HG02571 (cell line): ENCODE data around the gene CTSE.

Experiments
- ATAC-seq: cut with Tn5 transposase; IDR thresholded peaks from one replicate; pipeline ENCODE4 v1.9.1; 2021; ENCODE audit warnings: mild to moderate bottlenecking, moderate library complexity; ENCODE audit not compliant: unreplicated experiment

The CTSE gene

DNA sequence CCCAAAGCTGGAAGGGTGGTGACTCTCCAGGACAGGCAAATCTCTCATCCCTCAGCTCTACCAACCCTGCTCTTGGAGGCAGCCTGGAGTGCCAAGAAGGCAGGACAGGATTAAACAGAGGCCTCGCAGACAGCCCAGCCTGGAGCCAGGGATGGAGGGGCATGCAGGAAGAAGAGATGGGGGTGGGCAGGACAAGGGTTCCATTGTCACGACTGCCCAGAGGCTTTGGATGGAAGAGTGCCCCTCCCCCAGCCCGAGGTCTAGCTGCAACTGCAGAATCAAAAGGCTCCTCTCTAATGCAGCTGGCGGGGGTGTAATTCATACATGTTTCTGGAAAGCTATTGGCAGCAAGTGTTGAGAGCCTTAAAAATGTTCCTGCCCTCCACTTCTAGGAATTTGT, 29.3 kb downstream of the CTSE start:
- ATAC-seq, result no peak

- ATAC-seq, result no peak
Measured at GRCh38 chr1:205993068-205993467, 30.6 kb downstream of the CTSE start.

- ATAC-seq, result no peak
Measured at GRCh38 chr1:205992218-205992882, 31.3 kb downstream of the CTSE start.

GRCh38 chr1:205991237-205991636, 32.5 kb downstream of the CTSE start:
- no peak for ATAC-seq

DNA sequence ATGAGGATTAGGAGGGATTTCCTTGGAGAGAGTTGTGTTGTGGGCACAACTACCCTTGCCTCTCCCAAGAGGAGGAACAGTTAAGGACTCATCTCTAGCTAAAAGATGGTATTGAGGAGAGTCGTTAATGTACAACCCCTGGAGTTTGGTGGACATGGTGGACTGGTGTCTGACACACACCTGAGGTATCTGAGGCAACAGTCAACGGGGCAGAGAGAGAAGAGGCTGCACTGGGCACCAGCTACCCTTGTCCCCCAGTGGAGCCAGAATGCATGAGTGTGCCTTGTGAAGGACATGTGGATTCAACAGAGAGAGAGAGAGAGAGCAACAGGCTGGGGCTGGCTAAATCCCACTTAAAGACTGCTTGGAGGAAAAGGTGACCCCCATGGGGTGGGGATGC, 33.5 kb downstream of the CTSE start:
- ATAC-seq, result no peak

DNA sequence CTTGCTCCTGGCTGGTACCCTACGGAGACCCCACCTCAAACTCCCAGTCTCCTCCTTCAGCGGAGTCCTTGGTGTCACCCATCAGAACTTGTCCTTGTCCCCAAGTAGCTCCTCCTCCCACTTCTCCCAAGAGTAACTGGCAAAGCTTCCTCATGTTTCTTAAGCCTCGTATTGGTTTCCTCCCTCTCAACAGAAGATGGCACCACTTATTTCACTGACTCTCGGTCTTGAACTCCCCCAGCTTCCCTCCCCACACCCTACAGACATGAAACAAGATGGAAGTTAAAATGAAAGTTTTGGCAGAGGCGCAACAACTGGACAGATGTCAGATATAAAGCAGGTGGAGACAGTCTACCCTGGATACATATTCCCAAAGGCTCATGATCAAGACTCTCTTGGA, 33.9 kb downstream of the CTSE start:
- ATAC-seq, result no peak

- ATAC-seq, result no peak
Measured at GRCh38 chr1:205988585-205988995, 35.1 kb downstream of the CTSE start.

DNA sequence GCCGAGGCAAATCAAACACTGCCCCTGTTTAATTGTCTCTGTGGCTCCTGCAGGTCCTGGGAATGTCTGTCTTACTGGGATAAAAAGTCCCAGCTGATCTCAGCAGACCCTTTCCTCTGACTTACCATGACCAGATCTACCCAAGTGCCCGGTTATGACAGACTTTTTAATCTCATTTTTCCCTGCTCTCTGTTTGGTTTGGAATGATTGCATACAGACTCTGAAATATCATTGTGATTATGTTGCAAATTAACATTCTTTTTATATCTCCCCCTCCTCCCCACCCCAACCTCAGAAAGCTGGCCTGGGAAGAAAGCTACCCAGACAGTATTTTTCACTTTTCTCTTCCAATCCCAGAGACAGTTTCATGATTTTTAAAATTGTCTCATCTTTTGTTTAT, 36.8 kb downstream of the CTSE start:
- no peak for ATAC-seq

GRCh38 chr1:205986292-205986691, 37.4 kb downstream of the CTSE start:
- ATAC-seq, result no peak

DNA sequence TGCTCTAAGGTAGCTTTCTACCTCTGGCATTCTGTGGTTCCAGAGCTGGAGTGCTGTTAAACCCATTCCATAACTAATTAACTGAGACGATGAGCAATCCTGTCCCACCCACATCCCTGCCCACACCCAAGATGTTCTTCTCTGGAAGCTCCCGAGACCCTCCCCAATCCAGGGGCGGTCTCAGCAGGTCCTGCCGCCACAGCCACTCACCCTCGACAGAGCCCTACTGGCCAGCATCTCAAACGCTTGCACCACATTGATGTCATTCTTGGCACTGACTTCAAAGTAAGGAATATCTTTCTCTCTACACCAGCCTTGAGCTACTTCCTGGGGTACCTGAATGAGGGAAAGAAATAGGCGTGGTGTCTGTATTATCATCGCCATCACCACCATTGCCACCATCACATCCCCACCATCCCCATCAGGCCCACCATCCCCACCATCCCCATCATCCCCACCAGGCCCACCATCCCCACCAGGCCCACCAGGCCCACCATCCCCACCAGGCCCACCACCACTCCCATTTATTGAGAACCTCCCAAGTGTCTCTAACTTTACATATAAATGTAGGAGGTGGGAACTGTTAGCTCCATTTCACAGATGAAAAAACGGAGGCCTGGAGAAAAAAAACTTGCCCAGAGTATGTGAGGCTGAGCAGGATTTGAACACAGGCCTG, 38.2 kb downstream of the CTSE start:
- ATAC-seq, result no peak

GRCh38 chr1:205983925-205984725, 39.6 kb downstream of the CTSE start:
- ATAC-seq, result no peak

- no peak for ATAC-seq
Measured at GRCh38 chr1:205981257-205981656, 42.4 kb downstream of the CTSE start.

GRCh38 chr1:205980237-205980870, 43.3 kb downstream of the CTSE start:
- ATAC-seq, result no peak

DNA sequence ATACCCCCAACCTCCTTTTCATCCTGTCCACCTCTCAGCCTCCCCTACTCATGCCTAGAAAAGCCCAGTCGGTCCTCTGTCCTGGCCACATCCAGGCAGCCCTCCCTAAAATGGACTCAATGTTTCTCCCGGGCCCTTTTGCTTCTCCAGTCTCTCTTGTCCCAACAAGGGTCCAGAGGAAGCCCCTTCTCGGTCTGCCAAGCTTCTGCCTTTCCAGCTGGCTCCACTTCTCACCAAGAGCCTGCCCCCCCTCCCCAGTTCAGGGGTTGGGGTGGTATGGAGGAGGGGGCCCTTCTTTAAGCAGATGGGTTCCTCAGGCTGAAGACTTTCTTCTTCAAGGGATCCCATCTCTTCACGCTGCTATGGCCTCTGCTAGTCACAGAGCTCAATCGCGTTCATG, 44.4 kb downstream of the CTSE start:
- no peak for ATAC-seq

- ATAC-seq, result no peak
Measured at GRCh38 chr1:205978676-205979075, 45.0 kb downstream of the CTSE start.

- no peak for ATAC-seq
Measured at GRCh38 chr1:205977402-205978014, 46.2 kb downstream of the CTSE start.

GRCh38 chr1:205976708-205977401, 46.8 kb downstream of the CTSE start:
- ATAC-seq, result no peak

GRCh38 chr1:205976036-205976435, 47.7 kb downstream of the CTSE start:
- no peak for ATAC-seq

- ATAC-seq, result no peak
Measured at GRCh38 chr1:205975387-205975998, 48.2 kb downstream of the CTSE start.

GRCh38 chr1:205974712-205975111, 49.0 kb downstream of the CTSE start:
- no peak for ATAC-seq
